Transverse colon (tissue), 3 donors: ENCODE data around the gene INO80B.

Experiments
- CTCF ChIP-seq, 5 experiments: fragments of 200-600 bp in 3 of 5; fragments of 450-650 bp in 2 of 5; sonication (generic) in 3 of 5; IDR thresholded peaks; 1 replicate in 2 of 5; 2 replicates in 3 of 5; pipeline ENCODE4 v1.5.1; 2016 to 2017; ENCODE audit warnings: antibody characterized with exemption in 5 of 5, inconsistent platforms in 3 of 5, mild to moderate bottlenecking in 2 of 5, moderate library complexity in 1 of 5
- EP300 ChIP-seq: sonication (generic); formaldehyde crosslinking; IDR thresholded peaks from one replicate; pipeline ENCODE4 v1.6.1; 2017; ENCODE audit warnings: antibody characterized with exemption, low read depth
- POLR2A ChIP-seq: fragments of 450-650 bp; IDR thresholded peaks from one replicate; pipeline ENCODE4 v1.6.1; 2016; ENCODE audit warnings: antibody characterized with exemption, mild to moderate bottlenecking, moderate library complexity

GRCh38 chr2:74441170-74441689, 13.7 kb upstream of the INO80B start:
- TF ChIP-seq POLR2A (no peak), CTCF (IDR thresholded peaks at IDR 0.05) (no peak), EP300 (no peak)
